ENCODE results near the gene DLGAP3. TPM values are rescaled to one million over a fixed set of nuclear protein-coding genes. Genes with fewer than 3 reads are reported as not detected.
A peak's percentile ranks its signal among the peaks of the same experiment; 100 is the strongest.

The DLGAP3 gene
- total RNA-seq, 2 experiments from 2014 or later: 0.38 to 0.83 TPM

GRCh38 chr1:34865573-34865972, 63.9 kb downstream of the DLGAP3 start:
- Mint-ChIP-seq H3K36me3 (ENCODE audit: low read depth) (no peaks in the 10 kb centered on the region), H3K27me3 (no peaks in the 10 kb centered on the region), H3K4me3 (peak overlapping the region; percentile 77), H3K4me1 (ENCODE audit: low read depth) (peaks cover 28% of the 10 kb centered on the region), H3K27ac (peak overlapping the region; percentile 55), H3K9me3 (no peaks in the 10 kb centered on the region)
- no peak for TF ChIP-seq CTCF (IDR thresholded peaks at IDR 0.05)
- DNase-seq: no peak
- ATAC-seq: peak; percentile 6
- ChIA-PET POLR2A (interaction anchor here (0.5 to 1.8 kb wide), 4 partner anchors 13 to 1279 kb away, joined by 3 to 7 read pairs (median 4); partner anchors contain the start of gene ZMYM1), CTCF (interaction anchor here (1.2 to 5.3 kb wide), 11 partner anchors 8 to 119 kb away, joined by 3 to 82 read pairs (median 5); partner anchors contain the start of gene TMEM35B)
- intact Hi-C loops (cut with micrococcal nuclease): no loop called here

GRCh38 chr1:34864759-34865158, 64.7 kb downstream of the DLGAP3 start:
- no peaks in the 10 kb centered on the region for H3K27me3 Mint-ChIP-seq

GRCh38 chr1:34863501-34863900, 65.9 kb downstream of the DLGAP3 start:
- Mint-ChIP-seq H3K36me3 (ENCODE audit: low read depth) (peaks cover 4% of the 10 kb centered on the region), H3K27ac (peak overlapping the region; percentile 92), H3K27me3 (no peaks in the 10 kb centered on the region), H3K9me3 (no peaks in the 10 kb centered on the region), H3K4me1 (ENCODE audit: low read depth) (peaks cover 40% of the 10 kb centered on the region), H3K4me3 (no peak overlapping the region)
- DNase-seq: peak; percentile 48
- CTCF ChIA-PET: interaction anchor here (1.7 to 5.3 kb wide), 2 partner anchors 9 to 122 kb away, joined by 4 to 82 read pairs; partner anchors contain the start of gene TMEM35B
- peak; percentile 18 for ATAC-seq
- no peak for TF ChIP-seq CTCF (IDR thresholded peaks at IDR 0.05)
- POLR2A ChIA-PET: interaction anchor here (1.8 kb wide), 1 partner anchor 11 kb away, joined by 7 read pairs; no protein-coding TSS in a partner anchor
- intact Hi-C loops (cut with micrococcal nuclease): no loop called here

More at GRCh38 chr1:34864759-34865158, 64.7 kb downstream of the DLGAP3 start:
- Mint-ChIP-seq H3K4me1 (ENCODE audit: low read depth) (peaks cover 35% of the 10 kb centered on the region), H3K36me3 (ENCODE audit: low read depth) (no peaks in the 10 kb centered on the region), H3K27ac (peak overlapping the region; percentile 92), H3K9me3 (no peaks in the 10 kb centered on the region), H3K4me3 (peak overlapping the region; percentile 62)
- intact Hi-C loops (cut with micrococcal nuclease): no loop called here
- ChIA-PET POLR2A (interaction anchor here (0.9 to 1.8 kb wide), 2 partner anchors 9 to 12 kb away, joined by 3 to 7 read pairs; no protein-coding TSS in a partner anchor), CTCF (interaction anchor here (0.9 to 5.3 kb wide), 3 partner anchors 11 to 121 kb away, joined by 3 to 82 read pairs (median 4); partner anchors contain the start of gene TMEM35B)
- ATAC-seq (no peak), DNase-seq (no peak)
- TF ChIP-seq CTCF (IDR thresholded peaks at IDR 0.05): no peak

GRCh38 chr1:34859446-34860200, 69.8 kb downstream of the DLGAP3 start, which contains the start of gene SMIM12:
Gene SMIM12, minus strand, starts transcription at chr1:34859749. Its CDS starts 3,772 bp downstream, at chr1:34855977.
- Mint-ChIP-seq H3K9me3 (no peaks in the 10 kb centered on the region), H3K4me1 (ENCODE audit: low read depth) (peaks cover 61% of the 10 kb centered on the region)
- POLR2A ChIA-PET: interaction anchor here (0.7 to 2.6 kb wide), 14 partner anchors 9 to 1160 kb away, joined by 3 to 13 read pairs (median 4); partner anchors contain the start of genes CLSPN and TMEM35B

More at GRCh38 chr1:34859446-34860200, 69.8 kb downstream of the DLGAP3 start, which contains the start of gene SMIM12:
- Mint-ChIP-seq H3K27me3 (no peaks in the 10 kb centered on the region), H3K4me3 (peak within 1 kb of the TSS; percentile 94), H3K36me3 (ENCODE audit: low read depth) (peaks cover 20% of the 10 kb centered on the region), H3K27ac (peak within 1 kb of the TSS; percentile 98)
- DNase-seq: peak; percentile 96
- TF ChIP-seq CTCF (IDR thresholded peaks at IDR 0.05): peak; percentile 70
- CTCF ChIA-PET: interaction anchor here (0.9 to 1.9 kb wide), 8 partner anchors 10 to 461 kb away, joined by 3 to 11 read pairs (median 4); partner anchors contain the start of genes ZMYM1 and ZMYM6
- intact Hi-C loops (cut with micrococcal nuclease): no loop called here
- peak; percentile 93 for ATAC-seq
